HG03103 (cell line): Measurements from ENCODE around the gene RBM47.

ENCODE experiments used
- ATAC-seq: cut with Tn5 transposase; IDR thresholded peaks from one replicate; pipeline ENCODE4 v1.9.1; 2021; ENCODE audit warnings: low read depth; ENCODE audit not compliant: unreplicated experiment

Gene RBM47

GRCh38 chr4:40506492-40506891, 123.2 kb downstream of the RBM47 start:
- ATAC-seq, result no peak

- no peak for ATAC-seq
Observed at GRCh38 chr4:40506066-40506465, 123.6 kb downstream of the RBM47 start.

GRCh38 chr4:40502934-40503333, 126.7 kb downstream of the RBM47 start:
- ATAC-seq, result peak; percentile 71

GRCh38 chr4:40502220-40502619, 127.4 kb downstream of the RBM47 start:
- ATAC-seq, result no peak

- no peak for ATAC-seq
Observed at GRCh38 chr4:40500781-40501180, 128.9 kb downstream of the RBM47 start.

GRCh38 chr4:40493160-40493559, 136.5 kb downstream of the RBM47 start:
- no peak for ATAC-seq

- ATAC-seq, result no peak
Observed at GRCh38 chr4:40492691-40493090, 137.0 kb downstream of the RBM47 start.

GRCh38 chr4:40490481-40490880, 139.2 kb downstream of the RBM47 start:
- no peak for ATAC-seq

- ATAC-seq, result no peak
Observed at GRCh38 chr4:40489961-40490360, 139.7 kb downstream of the RBM47 start.

- no peak for ATAC-seq
Observed at GRCh38 chr4:40486534-40486933, 143.1 kb downstream of the RBM47 start.

- no peak for ATAC-seq
Observed at GRCh38 chr4:40484346-40485090, 145.1 kb downstream of the RBM47 start.

- no peak for ATAC-seq
Observed at GRCh38 chr4:40482985-40483647, 146.5 kb downstream of the RBM47 start.

GRCh38 chr4:40481977-40482376, 147.7 kb downstream of the RBM47 start:
- ATAC-seq, result no peak

GRCh38 chr4:40480291-40480690, 149.4 kb downstream of the RBM47 start:
- no peak for ATAC-seq

- no peak for ATAC-seq
Observed at GRCh38 chr4:40479378-40479777, 150.3 kb downstream of the RBM47 start.

GRCh38 chr4:40475609-40476008, 154.1 kb downstream of the RBM47 start:
- no peak for ATAC-seq

- ATAC-seq, result no peak
Observed at GRCh38 chr4:40473578-40474388, 155.9 kb downstream of the RBM47 start.

- ATAC-seq, result no peak
Observed at GRCh38 chr4:40471923-40472322, 157.7 kb downstream of the RBM47 start.

- no peak for ATAC-seq
Observed at GRCh38 chr4:40466789-40467188, 162.9 kb downstream of the RBM47 start.

- ATAC-seq, result peak; percentile 85
Observed at GRCh38 chr4:40462326-40462725, 167.3 kb downstream of the RBM47 start.

GRCh38 chr4:40461879-40462278, 167.8 kb downstream of the RBM47 start:
- no peak for ATAC-seq
